RWPE2 (cell line): Measurements from ENCODE around the gene TRIM24.

Source experiments
- ATAC-seq: fragments of 200-7000 bp; cut with Tn5 transposase; 3 replicates; pipeline ENCODE4 v1.9.1; 2021; ENCODE audit warnings: low read depth
- DNase-seq: peaks from one replicate; pipeline ENCODE4 v3.0.0-alpha.2; 2020; ENCODE audit warnings: low spot score
- H3K27ac ChIP-seq: fragments of 450-650 bp; 2 replicates; pipeline ENCODE4 v1.5.1; 2017; ENCODE audit warnings: mild to moderate bottlenecking; ENCODE audit not compliant: poor library complexity, severe bottlenecking
- H3K27me3 ChIP-seq: fragments of 250-450 bp; sonication (Bioruptor Pico); 2 replicates; pipeline ENCODE4 v1.5.1; 2021; ENCODE audit warnings: mild to moderate bottlenecking, moderate library complexity; ENCODE audit not compliant: insufficient read depth, poor library complexity, severe bottlenecking
- H3K36me3 ChIP-seq: fragments of 250-450 bp; sonication (Bioruptor Pico); 2 replicates; pipeline ENCODE4 v1.5.1; 2020; ENCODE audit warnings: low read depth, mild to moderate bottlenecking, moderate library complexity
- H3K4me1 ChIP-seq: fragments of 250-450 bp; sonication (Bioruptor Pico); 2 replicates; pipeline ENCODE4 v1.5.1; 2021; ENCODE audit warnings: mild to moderate bottlenecking, moderate library complexity; ENCODE audit not compliant: insufficient read depth, poor library complexity, severe bottlenecking
- H3K4me3 ChIP-seq: fragments of 250-450 bp; sonication (Bioruptor Pico); 2 replicates; pipeline ENCODE4 v1.5.1; 2021; ENCODE audit warnings: mild to moderate bottlenecking, moderate library complexity; ENCODE audit not compliant: severe bottlenecking
- H3K9me3 ChIP-seq: fragments of 250-450 bp; sonication (Bioruptor Pico); 2 replicates; pipeline ENCODE4 v1.5.1; 2021; ENCODE audit warnings: mild to moderate bottlenecking, moderate library complexity; ENCODE audit not compliant: severe bottlenecking
- TF ChIP-seq, protein P1 (sequence below): fragments of 450-650 bp; IDR thresholded peaks from one replicate; pipeline ENCODE4 v1.5.1; 2017; ENCODE audit warnings: mild to moderate bottlenecking, moderate library complexity; ENCODE audit not compliant: poor library complexity, severe bottlenecking

The TRIM24 gene

DNA sequence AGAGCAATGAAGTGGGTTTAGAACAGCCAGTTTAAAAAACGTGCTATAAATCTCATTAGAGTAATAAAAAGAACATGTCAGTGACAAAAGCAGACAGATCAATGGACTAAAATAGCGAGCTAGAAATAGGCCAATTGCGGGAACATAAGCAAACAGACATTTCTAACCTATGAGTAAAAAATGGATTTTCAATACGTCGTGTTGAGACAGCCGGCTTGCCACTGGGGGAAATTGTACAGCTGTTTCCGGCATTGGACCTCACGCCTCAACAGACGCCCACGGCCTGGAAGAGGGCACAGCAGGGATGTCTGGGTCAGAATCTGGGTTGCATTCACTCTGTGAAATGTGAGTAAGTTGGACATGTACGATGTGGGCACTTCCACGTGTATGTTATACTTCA is 148.2 kb downstream of the TRIM24 start:
- ATAC-seq (no peak), DNase-seq (no peak)
- no peaks in the 10 kb centered on the region for H3K27me3 ChIP-seq
- no peak overlapping the region for H3K4me3 ChIP-seq
- TF ChIP-seq, protein P1, sequence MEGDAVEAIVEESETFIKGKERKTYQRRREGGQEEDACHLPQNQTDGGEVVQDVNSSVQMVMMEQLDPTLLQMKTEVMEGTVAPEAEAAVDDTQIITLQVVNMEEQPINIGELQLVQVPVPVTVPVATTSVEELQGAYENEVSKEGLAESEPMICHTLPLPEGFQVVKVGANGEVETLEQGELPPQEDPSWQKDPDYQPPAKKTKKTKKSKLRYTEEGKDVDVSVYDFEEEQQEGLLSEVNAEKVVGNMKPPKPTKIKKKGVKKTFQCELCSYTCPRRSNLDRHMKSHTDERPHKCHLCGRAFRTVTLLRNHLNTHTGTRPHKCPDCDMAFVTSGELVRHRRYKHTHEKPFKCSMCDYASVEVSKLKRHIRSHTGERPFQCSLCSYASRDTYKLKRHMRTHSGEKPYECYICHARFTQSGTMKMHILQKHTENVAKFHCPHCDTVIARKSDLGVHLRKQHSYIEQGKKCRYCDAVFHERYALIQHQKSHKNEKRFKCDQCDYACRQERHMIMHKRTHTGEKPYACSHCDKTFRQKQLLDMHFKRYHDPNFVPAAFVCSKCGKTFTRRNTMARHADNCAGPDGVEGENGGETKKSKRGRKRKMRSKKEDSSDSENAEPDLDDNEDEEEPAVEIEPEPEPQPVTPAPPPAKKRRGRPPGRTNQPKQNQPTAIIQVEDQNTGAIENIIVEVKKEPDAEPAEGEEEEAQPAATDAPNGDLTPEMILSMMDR = no peak
- no peaks in the 10 kb centered on the region for H3K9me3 ChIP-seq
- H3K4me1 ChIP-seq = no peaks in the 10 kb centered on the region
- H3K27ac ChIP-seq = no peak overlapping the region
- H3K36me3 ChIP-seq = no peaks in the 10 kb centered on the region

DNA sequence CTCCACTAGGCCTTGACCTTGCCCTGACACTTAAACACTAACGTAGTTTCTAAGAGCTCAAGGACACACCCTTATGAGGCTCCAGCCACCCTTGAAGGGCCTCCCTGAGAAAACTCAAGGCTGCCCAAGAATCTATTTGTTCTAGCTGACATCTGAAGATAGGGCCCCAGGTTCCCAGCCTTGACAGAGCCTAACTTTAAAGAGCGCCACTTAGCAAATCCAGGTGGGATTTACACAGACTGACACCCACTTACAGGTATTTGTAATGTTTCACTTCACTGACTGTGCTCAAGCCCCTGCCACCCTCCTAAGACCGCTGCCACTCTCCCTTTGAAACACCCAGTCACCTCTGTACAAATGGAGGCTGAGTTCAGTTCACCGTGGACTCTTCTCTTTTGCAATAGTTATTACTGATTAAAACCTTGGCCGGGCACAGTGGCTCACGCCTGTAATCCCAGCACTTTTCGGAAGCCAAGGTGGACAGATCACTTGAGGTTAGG is 150.7 kb downstream of the TRIM24 start:
- Histone ChIP-seq H3K36me3 (no peaks in the 10 kb centered on the region), H3K4me3 (no peak overlapping the region), H3K9me3 (no peaks in the 10 kb centered on the region), H3K27me3 (no peaks in the 10 kb centered on the region), H3K27ac (no peak overlapping the region), H3K4me1 (no peaks in the 10 kb centered on the region)
- TF ChIP-seq, protein P1 = no peak
- DNase-seq (no peak), ATAC-seq (no peak)

DNA sequence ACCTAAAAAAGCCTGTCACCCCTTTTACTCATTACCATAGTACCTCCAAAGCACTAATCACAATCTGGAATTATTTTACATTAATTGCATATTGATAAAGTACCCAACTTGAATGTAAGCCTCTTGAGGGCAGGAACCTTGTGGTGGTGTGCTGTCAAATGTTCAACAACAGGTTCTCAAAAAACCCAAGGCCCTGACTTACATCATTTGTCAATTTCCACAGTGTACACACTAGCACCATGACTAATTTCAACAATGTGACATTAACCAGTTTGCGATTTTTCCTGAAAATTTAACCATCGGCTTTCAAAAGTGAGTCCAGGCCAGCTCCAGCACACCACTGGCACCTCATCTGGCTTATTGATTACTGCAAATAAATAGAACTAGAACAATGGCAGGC is 153.6 kb downstream of the TRIM24 start:
- H3K4me1 ChIP-seq = no peaks in the 10 kb centered on the region
- H3K9me3 ChIP-seq = no peaks in the 10 kb centered on the region
- no peaks in the 10 kb centered on the region for H3K27me3 ChIP-seq
- TF ChIP-seq, protein P1 = no peak
- no peak for DNase-seq
- H3K4me3 ChIP-seq = no peak overlapping the region
- no peak overlapping the region for H3K27ac ChIP-seq
- ATAC-seq = no peak
- H3K36me3 ChIP-seq = no peaks in the 10 kb centered on the region

DNA sequence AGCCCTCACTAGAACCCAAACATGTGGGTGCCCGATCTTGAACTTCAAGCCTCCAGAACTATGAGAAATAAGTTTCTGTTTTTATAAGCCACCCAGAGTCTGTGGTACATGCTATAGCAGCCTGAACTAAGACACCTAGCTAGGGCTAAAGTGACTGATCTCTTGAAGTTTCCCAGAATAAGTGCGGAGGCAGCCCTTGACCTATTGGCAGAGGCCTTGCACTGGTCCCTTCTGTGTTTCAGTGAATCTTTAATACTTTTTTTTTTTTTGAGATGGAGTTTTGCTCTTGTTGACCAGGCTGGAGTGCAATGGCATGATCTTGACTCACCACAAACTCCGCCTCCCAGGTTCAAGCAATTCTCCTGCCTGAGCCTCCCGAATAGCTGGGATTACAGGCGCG is 156.0 kb downstream of the TRIM24 start:
- ATAC-seq = no peak
- Histone ChIP-seq H3K4me1 (no peaks in the 10 kb centered on the region), H3K9me3 (no peaks in the 10 kb centered on the region), H3K27me3 (no peaks in the 10 kb centered on the region), H3K27ac (no peak overlapping the region), H3K36me3 (no peaks in the 10 kb centered on the region), H3K4me3 (no peak overlapping the region)
- TF ChIP-seq, protein P1 = no peak
- DNase-seq = no peak

DNA sequence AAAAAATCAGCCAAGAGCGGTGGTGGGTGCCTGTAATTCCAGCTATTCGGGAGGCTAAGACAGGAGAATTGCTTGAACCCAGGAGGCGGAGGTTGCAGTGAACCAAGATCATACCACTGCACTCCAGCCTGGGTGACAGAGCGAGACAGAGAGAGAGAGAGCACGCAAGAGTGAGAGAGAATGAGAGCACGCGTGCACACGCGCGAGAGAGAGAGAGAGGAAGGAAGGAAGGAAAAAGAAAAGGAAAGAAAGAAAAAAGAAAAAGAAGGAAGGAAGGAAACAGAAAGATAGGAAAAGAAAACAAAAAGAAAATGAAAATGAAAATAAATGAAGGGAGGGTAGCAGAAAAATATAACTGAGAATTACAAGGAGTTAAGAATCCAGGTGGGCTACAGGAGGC is 158.4 kb downstream of the TRIM24 start:
- ATAC-seq = no peak
- no peak overlapping the region for H3K27ac ChIP-seq
- no peak for DNase-seq

More for the DNA sequence above, 158.4 kb downstream of the TRIM24 start:
- Histone ChIP-seq H3K36me3 (no peaks in the 10 kb centered on the region), H3K4me3 (no peak overlapping the region), H3K4me1 (no peaks in the 10 kb centered on the region), H3K27me3 (no peaks in the 10 kb centered on the region), H3K9me3 (no peaks in the 10 kb centered on the region)
- TF ChIP-seq, protein P1 = no peak
